ENCODE data around the gene SLC24A3.

The SLC24A3 gene

DNA sequence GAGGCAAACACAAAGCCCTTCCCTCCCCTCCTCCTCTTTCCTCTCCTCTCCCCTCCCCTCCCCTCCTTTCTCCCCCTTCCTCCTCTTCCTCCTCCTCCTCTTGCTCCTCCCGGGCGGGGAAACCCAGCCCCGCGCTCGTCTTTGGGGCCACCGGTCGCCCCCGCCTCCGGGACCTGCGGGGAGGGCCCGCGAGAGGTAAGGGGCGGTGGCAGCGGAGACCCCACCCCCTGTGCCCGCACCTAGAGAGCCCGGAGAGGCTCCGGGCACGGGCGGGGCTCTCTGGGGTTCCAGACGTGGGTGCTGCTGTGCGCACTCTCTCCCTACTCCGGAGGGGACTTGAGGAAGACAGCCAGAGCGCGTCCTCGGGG lies 545.7 kb downstream of the SLC24A3 start, which contains the start of gene RIN2:
TSS of gene RIN2 (plus strand) at position 126 of the 368 bp plus-strand sequence. CDS start 131,344 bp downstream, outside the sequence.
- no peak for DNase-seq

- DNase-seq, result peak; percentile 85
Observed at GRCh38 chr20:19758501-19759331, 546.3 kb downstream of the SLC24A3 start.

GRCh38 chr20:19760371-19760721 lies 547.9 kb downstream of the SLC24A3 start:
- no peak for DNase-seq

DNA sequence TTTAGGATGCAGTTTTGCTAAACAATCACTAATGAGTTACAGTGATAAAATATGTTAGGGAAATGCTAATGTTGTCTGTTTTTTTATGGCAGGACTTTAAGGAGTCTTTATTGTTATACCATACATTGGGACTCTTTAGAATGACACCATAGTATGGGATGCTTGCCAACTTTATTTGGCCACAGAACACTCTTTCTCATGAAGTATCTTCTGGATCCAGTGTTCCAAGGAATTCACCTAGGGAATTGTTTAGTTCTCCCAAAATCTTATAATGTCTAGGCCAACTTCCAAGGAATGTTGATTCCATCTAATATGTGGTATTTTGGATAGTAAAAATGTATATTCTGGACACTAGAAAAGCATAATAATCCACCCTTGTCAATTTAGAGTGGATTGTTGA lies 548.9 kb downstream of the SLC24A3 start:
- DNase-seq, result no peak

- DNase-seq, result no peak
Observed at GRCh38 chr20:19761841-19762240, 549.4 kb downstream of the SLC24A3 start.

DNA sequence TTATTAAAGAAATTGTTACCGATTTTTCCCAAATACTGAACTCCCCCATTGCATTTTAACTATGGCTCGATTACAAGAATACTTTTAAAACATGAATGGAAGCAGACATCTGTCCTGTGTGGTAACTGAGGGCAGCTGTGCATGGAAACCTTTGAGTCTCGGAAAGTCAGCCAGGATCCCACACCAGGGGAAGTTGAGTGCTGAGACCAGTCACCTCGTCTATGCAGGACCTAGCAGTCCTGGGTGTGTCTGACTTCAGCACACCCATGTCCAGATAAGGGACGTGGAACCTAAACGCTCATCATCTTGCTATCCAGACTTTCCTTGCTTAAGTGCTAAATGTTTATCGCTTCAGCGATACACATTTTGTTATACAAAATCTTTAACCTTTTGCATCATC lies 551.8 kb downstream of the SLC24A3 start:
- no peak for DNase-seq

GRCh38 chr20:19765266-19765665 lies 552.8 kb downstream of the SLC24A3 start:
- no peak for DNase-seq

DNA sequence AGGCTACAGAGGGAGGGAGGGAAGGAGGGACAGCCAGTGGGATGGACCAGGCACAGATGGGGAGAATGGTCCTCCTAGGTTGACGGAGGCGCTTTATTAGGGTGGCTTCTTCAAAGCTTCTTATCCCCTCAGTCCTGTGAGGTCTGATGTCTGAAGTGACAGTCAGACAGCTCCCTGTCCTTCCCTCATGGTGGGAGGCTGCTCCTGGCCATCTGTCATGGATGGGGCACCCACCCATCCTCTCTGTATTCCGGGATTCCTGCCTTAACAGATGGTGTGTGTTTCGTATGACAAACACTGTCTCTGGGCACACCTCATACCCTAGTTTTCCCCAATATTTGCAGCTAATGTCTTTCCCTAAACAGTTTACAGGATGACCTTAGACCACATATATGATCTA lies 553.5 kb downstream of the SLC24A3 start:
- DNase-seq, result no peak

GRCh38 chr20:19767070-19767469 lies 554.6 kb downstream of the SLC24A3 start:
- no peak for DNase-seq

DNA sequence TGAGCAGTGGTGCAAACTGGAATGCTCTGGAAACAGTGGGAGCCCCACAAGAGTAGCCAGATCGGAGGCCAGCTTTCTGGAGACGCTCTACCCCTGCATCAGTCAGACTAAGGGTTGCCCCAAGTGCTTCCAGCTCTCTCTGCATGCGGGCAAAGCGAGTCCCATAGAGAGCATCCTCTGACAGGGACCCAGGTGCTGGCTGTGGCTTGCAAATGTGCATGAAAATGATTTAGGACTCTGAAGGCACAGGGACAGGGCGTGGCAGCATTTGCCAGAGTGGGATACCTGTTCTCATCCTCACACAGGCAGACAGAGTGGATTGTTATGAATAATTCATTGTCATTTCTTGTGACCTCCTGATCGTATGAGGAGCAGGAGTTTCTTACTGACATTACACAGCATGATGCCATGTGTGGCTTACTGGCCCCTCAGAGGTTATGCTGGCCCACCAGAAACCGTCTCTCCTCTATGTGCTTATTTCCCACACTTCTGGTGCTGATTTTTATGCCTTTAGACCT lies 555.9 kb downstream of the SLC24A3 start:
- no peak for DNase-seq

DNA sequence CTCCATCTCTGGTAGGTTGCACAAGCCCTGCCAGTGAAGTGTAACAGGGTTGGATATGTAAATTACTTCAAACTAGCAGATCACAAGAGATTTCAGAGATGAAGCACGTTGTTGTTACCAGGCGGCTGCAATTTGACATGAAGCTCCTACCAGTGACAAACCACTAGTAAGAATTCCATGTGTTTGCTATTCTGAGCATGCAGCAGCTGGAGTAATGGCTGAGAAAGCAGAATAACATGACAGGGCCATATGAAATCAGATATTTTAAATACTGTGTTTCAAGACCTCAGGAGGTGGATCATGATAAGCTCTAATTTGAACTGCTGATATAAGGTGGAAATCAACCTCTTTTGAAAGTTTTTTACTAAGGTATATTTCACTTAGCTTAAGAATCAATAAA lies 557.1 kb downstream of the SLC24A3 start:
- no peak for DNase-seq

GRCh38 chr20:19770375-19770774 lies 557.9 kb downstream of the SLC24A3 start:
- no peak for DNase-seq

DNA sequence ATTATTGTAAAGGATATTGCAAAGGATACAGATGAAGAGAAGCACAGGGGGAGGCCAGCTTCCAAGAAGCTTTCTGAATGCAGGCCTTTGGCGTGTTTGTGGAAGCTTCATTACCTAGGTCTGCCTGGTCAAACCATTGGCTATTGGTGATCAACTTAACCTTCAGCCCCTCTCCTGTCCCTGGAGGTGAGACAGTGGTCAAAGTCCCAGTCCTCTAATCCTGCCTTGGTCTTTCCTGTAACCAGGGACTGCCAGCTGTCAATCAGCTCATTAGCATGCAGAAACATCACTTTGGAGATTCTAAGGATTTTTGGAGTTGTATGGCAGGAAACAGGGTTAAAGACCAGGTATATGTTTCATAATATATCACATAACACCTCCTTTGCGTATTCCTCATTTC lies 558.6 kb downstream of the SLC24A3 start:
- no peak for DNase-seq

Measured in left hindlimb (tissue), 1 donor.